Left ventricle myocardium inferior (tissue), 1 donor: ENCODE results near the gene ARHGAP35. TPM values are rescaled to one million over a fixed set of nuclear protein-coding genes. Genes with fewer than 3 reads are reported as not detected.
"Not testable (repeated sequence)": the region's sequence is repeated elsewhere in the genome, so short reads cannot be mapped to it uniquely, and the experiment has no call there.

Experiments
- DNase-seq: peaks from one replicate; pipeline ENCODE4 v3.0.0-alpha.2; 2020
- H3K27ac ChIP-seq: fragments of 200-600 bp; replicated peaks from 2 replicates; pipeline ENCODE4 v1.8.0; 2021
- H3K27me3 ChIP-seq: fragments of 200-600 bp; 2 replicates; pipeline ENCODE4 v1.8.0; 2021; ENCODE audit warnings: low read depth
- H3K36me3 ChIP-seq: fragments of 200-600 bp; 2 replicates; pipeline ENCODE4 v1.8.0; 2021
- H3K4me1 ChIP-seq: fragments of 200-600 bp; 2 replicates; pipeline ENCODE4 v1.8.0; 2021
- H3K4me3 ChIP-seq: fragments of 200-600 bp; 2 replicates; pipeline ENCODE4 v1.8.0; 2021; ENCODE audit warnings: mild to moderate bottlenecking, moderate library complexity
- H3K9me3 ChIP-seq: fragments of 200-600 bp; replicated peaks from 2 replicates; pipeline ENCODE4 v1.8.0; 2021
- intact Hi-C: fragments of 100-400 bp; cut with micrococcal nuclease; formaldehyde crosslinking; loops from one replicate; pipeline ENCODE4 v1.11.0; 2022
- total RNA-seq: library from RNA; stranded (reverse); fragmentation: NEBNext Ultra II Directional; extraction: Animal tissue kit (Norgen Biotek cat#: 25700); gene quantifications from one replicate; pipeline ENCODE4 v1.2.1, GENCODE V29; 2021
- TF ChIP-seq, protein P1 (sequence below): fragments of 200-600 bp; IDR thresholded peaks from 2 replicates; pipeline ENCODE4 v1.8.0; 2021; ENCODE audit warnings: antibody characterized with exemption, mild to moderate bottlenecking, borderline replicate concordance
- donor health status: DM: no; HTN: yes; CAD: no; lungs with severe emphysema.

Gene ARHGAP35
- total RNA-seq, 1 donor from 2014 or later = 75.4 TPM

DNA sequence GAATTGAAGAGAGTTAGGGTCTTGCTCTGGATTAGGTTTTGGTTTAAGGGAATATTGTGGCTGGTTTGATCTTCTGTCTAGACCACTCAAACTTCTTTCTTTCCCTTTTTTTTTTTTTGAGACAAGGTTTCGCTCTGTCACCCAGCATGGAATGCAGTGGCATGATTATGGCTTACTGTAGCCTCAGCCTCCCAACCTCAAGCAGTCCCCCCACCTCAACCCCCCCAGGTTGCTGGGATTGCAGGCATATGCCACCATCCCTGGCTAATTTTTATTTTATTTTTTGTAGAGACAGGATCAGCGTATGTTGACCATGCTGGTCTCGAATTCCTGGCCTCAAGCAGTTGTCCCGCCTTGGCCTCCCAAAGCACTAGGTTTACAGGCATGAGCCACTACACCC, 21.2 kb downstream of the ARHGAP35 start:
- intact Hi-C loops = no loop called here
- H3K27ac ChIP-seq = no peak overlapping the region
- TF ChIP-seq, protein P1, sequence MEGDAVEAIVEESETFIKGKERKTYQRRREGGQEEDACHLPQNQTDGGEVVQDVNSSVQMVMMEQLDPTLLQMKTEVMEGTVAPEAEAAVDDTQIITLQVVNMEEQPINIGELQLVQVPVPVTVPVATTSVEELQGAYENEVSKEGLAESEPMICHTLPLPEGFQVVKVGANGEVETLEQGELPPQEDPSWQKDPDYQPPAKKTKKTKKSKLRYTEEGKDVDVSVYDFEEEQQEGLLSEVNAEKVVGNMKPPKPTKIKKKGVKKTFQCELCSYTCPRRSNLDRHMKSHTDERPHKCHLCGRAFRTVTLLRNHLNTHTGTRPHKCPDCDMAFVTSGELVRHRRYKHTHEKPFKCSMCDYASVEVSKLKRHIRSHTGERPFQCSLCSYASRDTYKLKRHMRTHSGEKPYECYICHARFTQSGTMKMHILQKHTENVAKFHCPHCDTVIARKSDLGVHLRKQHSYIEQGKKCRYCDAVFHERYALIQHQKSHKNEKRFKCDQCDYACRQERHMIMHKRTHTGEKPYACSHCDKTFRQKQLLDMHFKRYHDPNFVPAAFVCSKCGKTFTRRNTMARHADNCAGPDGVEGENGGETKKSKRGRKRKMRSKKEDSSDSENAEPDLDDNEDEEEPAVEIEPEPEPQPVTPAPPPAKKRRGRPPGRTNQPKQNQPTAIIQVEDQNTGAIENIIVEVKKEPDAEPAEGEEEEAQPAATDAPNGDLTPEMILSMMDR = no peak

DNA sequence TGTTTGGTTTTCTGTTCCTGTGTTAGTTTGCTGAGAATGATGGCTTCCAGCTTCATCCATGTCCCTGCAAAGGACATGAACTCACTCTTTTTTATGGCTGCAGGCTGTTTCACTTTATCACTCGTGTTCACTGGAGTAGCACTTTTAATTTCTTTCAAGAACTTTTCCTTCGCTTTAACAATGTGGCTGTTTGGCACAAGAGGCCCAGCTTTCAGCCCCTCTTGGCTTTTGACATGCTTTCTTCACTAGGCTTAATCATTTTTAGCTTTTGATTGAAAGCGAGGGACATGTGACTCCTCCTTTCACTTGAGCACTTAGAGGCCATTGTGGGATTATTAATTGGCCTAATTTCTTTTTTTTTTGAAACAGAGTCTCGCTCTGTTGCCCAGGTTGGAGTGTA, 22.0 kb downstream of the ARHGAP35 start:
- intact Hi-C loops, H3K27ac ChIP-seq, DNase-seq, H3K27me3 ChIP-seq, H3K9me3 ChIP-seq, H3K36me3 ChIP-seq, H3K4me3 ChIP-seq: not testable (repeated sequence)
- peaks cover 53% of the 10 kb centered on the region for H3K4me1 ChIP-seq

More for the DNA sequence above, 21.2 kb downstream of the ARHGAP35 start:
- no peaks in the 10 kb centered on the region for H3K27me3 ChIP-seq
- no peaks in the 10 kb centered on the region for H3K36me3 ChIP-seq
- H3K4me3 ChIP-seq = no peak overlapping the region
- DNase-seq = no peak
- peaks cover 53% of the 10 kb centered on the region for H3K4me1 ChIP-seq
- H3K9me3 ChIP-seq = peaks cover 1% of the 10 kb centered on the region

DNA sequence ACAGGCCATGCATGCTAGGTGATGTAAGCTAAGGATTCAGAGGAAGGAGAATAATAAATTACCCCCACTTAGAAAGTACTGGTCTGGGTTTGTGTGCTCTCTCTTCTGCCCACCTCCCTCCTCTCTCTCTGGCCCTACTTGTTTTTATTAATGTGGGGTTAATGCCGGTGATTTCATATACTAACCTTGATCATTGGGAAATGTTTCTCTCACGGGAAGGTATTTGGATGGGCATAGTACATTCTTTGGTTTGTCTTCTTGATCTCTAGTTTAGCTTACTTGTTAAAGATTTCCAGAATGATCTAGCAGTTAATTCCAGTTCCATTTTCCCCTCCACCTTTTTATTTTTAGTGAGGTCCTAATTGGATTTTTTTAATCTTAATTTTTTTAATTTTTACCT, 24.6 kb downstream of the ARHGAP35 start:
- no peak for DNase-seq
- no peaks in the 10 kb centered on the region for H3K27me3 ChIP-seq
- H3K27ac ChIP-seq = no peak overlapping the region
- peaks cover 45% of the 10 kb centered on the region for H3K4me1 ChIP-seq
- H3K36me3 ChIP-seq = no peaks in the 10 kb centered on the region
- H3K9me3 ChIP-seq = peaks cover 4% of the 10 kb centered on the region
- H3K4me3 ChIP-seq = no peak overlapping the region
- TF ChIP-seq, protein P1 = no peak
- intact Hi-C loops = no loop called here

DNA sequence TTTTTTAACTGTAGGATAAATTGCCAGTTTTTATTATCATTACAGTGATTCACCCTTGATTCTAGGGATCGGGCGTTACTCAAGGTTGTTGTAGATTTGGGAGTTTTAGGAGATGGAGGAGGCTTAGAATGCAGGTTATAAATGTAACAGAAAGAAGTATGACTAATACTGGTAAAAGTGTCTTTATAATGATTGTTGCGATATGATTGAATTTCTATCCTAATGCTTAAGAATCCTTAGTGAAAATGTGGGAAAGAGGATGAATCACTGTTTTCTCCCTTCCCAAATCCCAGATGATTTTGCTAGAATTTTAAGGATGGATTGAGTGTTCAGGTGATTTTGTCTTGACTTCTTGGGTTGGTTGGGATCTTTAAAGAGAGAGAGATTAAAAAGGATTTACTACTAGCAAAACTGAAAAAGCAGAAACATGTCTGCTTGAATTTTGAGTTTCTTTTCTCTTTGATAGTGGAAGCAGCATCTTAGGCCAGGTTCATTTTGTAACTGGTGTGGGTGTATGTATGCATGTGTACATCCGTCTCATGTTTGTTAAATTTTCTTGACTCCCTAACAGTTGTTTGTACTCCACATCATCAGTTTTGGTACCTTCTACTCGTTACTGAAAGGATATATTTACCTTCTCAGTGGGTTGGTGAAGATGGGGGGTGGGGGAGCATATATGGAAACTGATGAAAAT, 25.9 kb downstream of the ARHGAP35 start:
- H3K9me3 ChIP-seq = peaks cover 4% of the 10 kb centered on the region
- TF ChIP-seq, protein P1 = no peak
- no peaks in the 10 kb centered on the region for H3K36me3 ChIP-seq
- no peaks in the 10 kb centered on the region for H3K27me3 ChIP-seq
- no peak overlapping the region for H3K27ac ChIP-seq
- no peak overlapping the region for H3K4me3 ChIP-seq
- DNase-seq = no peak
- H3K4me1 ChIP-seq = peaks cover 52% of the 10 kb centered on the region
- intact Hi-C loops = no loop called here

DNA sequence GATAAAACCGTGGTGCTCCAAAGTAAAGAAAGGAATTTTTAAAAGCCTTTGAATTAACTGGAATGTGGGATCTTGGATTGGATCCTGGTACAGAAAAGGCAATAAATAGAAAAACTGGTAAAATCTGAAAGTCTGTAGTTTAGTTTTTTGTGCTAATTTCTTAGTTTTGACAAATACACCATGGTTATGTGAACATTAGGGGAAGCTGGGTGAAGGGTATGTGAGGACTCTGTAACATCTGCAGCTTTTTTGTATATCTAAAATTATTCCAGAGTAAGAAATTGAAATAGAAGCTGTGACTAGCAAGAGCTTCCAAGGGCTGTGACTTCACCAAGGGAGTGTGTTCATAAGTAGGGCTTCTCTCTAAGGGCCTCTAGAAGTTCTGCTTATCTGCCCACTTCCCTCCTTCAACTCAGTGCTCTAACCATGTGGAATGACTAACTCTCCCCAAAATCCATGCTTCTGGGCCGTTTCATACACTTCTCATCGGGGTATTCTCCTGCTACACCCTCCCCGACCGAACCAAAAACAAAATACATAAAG, 26.5 kb downstream of the ARHGAP35 start:
- peaks cover 49% of the 10 kb centered on the region for H3K4me1 ChIP-seq
- TF ChIP-seq, protein P1 = no peak
- H3K27ac ChIP-seq = no peak overlapping the region
- no peaks in the 10 kb centered on the region for H3K36me3 ChIP-seq
- DNase-seq = no peak
- no peak overlapping the region for H3K4me3 ChIP-seq
- H3K27me3 ChIP-seq = no peaks in the 10 kb centered on the region
- intact Hi-C loops = no loop called here
- H3K9me3 ChIP-seq = peaks cover 4% of the 10 kb centered on the region

DNA sequence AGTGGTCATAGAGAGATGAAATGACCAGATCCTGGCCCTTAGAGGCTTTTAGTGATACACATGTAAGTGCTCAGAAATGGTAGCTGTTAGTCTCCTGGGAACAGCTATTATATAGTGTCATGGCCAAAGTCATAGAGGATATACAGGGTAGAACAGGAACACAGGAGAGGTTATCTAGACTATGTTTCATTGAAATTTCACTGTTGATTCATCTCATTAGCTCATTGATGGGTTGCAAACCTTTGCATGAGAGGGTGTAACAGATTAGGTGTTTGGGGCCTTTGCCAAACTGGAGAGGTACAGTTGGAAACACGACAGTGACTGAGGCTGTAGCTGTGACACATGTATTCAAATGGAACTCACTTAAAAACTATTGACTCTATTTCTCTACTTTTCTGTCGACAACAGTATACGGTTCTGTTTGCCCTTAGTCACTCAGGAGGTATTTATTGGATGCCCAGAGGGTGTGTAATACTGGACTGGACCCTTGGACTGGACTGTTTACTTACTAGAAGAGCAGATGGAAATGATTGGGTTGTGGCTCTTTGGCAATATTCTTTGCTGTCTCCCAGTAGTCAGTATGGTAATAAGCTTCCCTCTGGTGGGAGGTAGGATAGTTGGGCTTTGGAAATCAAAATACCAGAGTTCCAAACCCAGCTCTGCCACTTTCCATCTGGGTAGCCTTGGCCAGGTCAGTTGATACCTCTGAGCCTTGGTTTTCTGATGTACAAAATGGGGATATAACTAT, 29.8 kb downstream of the ARHGAP35 start:
- no peak for DNase-seq
- TF ChIP-seq, protein P1 = no peak
- H3K9me3 ChIP-seq = peaks cover 4% of the 10 kb centered on the region
- intact Hi-C loops = no loop called here
- no peaks in the 10 kb centered on the region for H3K27me3 ChIP-seq
- H3K36me3 ChIP-seq = no peaks in the 10 kb centered on the region
- H3K27ac ChIP-seq = no peak overlapping the region
- peaks cover 51% of the 10 kb centered on the region for H3K4me1 ChIP-seq
- H3K4me3 ChIP-seq = no peak overlapping the region
